ENCODE data around the gene MTMR12. TPM values are rescaled to one million over a fixed set of nuclear protein-coding genes. Genes with fewer than 3 reads are reported as not detected.

Gene MTMR12
- total and polyA plus RNA-seq, 10 of the 15 experiments (the other 5 are each of a cell fraction or from before 2014, with no cell fraction given), result 5.0 to 22.9 (median 16.3) TPM

- TF ChIP-seq HDGF (IDR thresholded peaks at IDR 0.05) (no peak), SIN3A (IDR thresholded peaks at IDR 0.05; ENCODE audit: low read depth, low read length) (no peak), REST (IDR thresholded peaks at IDR 0.05; ENCODE audit: low read depth, low read length) (no peak), CTCF (IDR thresholded peaks at IDR 0.05 in 2 of 3, conservative IDR thresholded peaks at IDR 0.05 in 1 of 3; ENCODE audit: control insufficient read depth in 2 of 3, extremely low read depth in 1 of 3, insufficient read depth in 1 of 3, low read depth in 3 of 3, low read length in 3 of 3) (no peak), TAF1 (IDR thresholded peaks at IDR 0.05; ENCODE audit: borderline replicate concordance, low read depth, low read length) (no peak), PAX5 (IDR thresholded peaks at IDR 0.05; ENCODE audit: borderline replicate concordance, low read depth, low read length) (no peak)
These were observed 57.7 kb downstream of the MTMR12 start (continued) for GRCh38 chr5:32254881-32255539.
